ENCODE data around the gene ATAD2B.

Gene ATAD2B

GRCh38 chr2:23837871-23838270 is 89.1 kb downstream of the ATAD2B start:
- no peak for DNase-seq (ENCODE audit: low read depth)

DNA sequence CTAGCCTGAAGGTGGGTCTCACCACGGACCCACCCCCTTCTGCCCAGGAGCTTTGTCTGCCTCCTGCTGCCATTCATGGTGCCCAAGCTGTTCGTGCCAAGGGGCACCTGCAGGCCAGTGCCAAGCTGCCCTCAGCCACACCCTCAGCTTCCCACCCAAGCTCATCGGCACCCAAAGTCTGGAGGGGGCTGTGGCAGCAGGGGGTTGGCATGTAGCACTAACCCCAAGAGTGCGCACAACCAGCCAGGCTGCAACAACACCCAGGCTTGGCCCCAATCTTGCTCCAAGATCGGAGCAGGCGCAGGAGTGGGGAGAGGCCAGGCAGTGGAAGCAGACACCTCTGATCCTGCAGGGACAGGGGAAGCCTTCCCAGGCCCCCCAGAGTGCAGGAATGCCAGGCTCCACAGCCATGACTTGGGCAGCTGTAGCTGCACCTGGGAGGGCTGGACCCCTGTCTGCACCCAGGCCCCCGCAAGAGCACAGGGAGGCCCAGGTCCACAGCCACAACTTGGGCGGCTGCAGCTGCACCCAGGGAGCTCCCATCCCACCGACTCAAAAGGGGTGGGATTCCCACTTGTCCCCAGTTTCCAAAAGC is 89.9 kb downstream of the ATAD2B start:
- DNase-seq (ENCODE audit: low read depth) = no peak

DNA sequence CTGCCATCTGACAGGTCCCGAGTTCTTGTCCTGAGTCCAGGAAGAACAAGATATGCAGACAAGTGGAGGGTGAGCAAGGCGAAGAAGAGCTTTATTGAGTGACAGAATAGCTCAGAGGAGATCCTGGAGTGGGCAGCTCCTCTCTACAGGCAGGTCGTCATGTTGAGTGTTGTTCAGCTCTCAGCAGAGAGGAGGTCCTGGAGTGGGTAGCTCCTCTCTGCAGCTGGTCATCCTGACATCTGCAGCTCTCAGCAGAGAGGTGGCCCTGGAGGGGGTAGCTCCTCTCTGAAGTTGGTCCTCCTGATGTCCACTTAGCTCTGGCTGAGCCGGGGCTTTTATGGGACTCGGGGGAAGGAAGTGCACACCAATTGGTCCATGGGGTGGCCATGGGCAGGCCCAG is 90.4 kb downstream of the ATAD2B start:
- DNase-seq (ENCODE audit: low read depth) = no peak

DNA sequence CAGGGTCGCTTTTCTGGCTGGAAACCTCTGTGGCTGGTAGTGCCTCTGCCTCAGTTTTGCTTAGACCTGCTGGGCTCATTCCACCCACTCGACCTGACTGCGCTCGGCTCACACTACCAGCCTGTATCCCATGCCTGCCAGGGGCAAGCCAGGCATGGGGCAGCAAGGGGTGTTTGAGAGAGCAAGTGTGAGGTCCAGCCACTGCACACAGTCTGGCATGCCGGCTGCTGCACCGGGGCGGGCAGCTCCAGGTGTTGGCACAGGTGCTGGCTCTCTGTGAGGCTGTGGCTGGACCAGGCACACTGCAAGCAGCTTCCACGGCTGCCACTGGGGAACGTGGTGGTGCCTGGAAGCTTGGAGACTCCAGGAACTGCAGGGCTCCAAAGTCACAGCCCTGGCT is 90.9 kb downstream of the ATAD2B start:
- no peak for DNase-seq (ENCODE audit: low read depth)

GRCh38 chr2:23835423-23835822 is 91.5 kb downstream of the ATAD2B start:
- DNase-seq (ENCODE audit: low read depth) = no peak

DNA sequence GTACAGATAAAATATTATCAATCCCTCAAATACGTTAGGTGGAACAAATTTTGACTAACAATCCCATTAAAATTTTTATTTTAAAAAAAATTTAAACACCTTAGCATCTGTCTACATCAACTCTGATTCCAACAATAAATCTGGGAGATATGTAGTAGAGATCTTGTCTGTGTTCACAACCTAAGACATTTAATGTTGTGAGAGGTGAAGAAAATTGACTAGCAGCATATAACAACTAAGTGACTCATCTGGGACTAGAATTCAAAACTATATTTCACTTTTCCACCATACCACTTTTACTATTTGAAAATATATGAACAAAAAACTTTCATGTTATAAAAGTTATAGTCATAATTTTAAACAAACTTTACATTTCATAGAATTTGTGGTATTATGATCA is 97.9 kb downstream of the ATAD2B start:
- DNase-seq (ENCODE audit: low read depth) = peak; percentile 67

DNA sequence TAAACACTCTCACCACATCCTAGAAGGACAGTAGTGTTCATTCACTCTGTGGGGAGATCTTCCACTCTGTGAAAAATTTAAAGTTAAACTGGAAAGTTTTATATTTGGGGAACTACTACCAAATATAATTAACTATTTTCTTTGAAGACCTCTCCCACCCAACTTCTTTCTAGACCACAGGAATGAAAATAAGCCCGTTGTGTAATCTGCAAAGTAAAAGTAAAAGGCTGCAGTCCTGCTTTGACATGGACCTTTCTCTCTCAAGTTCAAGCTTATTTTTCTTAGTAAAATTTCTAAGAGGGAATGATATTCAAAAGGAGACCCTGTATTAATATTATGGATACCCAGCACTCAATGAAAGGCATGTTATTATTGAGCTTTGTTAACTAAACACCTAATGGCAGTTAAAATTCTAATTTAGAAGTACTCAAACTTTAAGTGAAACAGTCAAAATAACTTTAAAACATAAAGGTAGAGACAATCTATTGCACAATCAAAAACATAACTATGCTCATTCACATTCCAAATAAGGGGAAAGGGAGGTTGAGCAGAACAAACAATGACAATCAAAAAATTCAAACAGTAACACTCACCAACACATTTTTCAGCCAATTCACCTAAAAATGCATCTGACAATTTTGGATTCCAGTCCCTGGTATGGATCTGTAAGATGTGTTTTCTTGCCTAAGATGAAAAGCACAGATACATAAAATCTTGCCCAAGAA is 98.5 kb downstream of the ATAD2B start:
- peak; percentile 57 for DNase-seq (ENCODE audit: low read depth)

DNA sequence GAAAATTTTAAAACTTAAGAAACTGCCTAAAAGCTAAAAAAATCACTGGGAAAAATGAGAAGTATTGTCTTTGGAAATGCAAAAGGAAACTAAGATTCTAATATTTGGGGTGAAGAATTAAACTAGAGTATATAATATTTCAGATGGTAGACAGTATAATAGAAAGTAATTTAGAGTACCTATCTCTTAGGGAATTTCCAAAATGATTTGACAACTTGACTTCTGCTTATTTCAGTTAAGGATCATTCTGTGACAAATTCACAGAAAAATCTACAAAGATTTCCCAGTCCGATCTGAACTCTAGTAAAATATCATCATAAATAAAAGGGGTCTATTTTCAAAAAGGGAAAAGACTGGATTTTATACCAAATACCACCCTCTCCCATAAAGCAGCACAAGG is 99.6 kb downstream of the ATAD2B start:
- DNase-seq (ENCODE audit: low read depth) = no peak

GRCh38 chr2:23826771-23827170 is 100.2 kb downstream of the ATAD2B start:
- no peak for DNase-seq (ENCODE audit: low read depth)

GRCh38 chr2:23826040-23826439 is 100.9 kb downstream of the ATAD2B start:
- DNase-seq (ENCODE audit: low read depth) = no peak

GRCh38 chr2:23824777-23825212 is 102.1 kb downstream of the ATAD2B start:
- peak; percentile 53 for DNase-seq (ENCODE audit: low read depth)

DNA sequence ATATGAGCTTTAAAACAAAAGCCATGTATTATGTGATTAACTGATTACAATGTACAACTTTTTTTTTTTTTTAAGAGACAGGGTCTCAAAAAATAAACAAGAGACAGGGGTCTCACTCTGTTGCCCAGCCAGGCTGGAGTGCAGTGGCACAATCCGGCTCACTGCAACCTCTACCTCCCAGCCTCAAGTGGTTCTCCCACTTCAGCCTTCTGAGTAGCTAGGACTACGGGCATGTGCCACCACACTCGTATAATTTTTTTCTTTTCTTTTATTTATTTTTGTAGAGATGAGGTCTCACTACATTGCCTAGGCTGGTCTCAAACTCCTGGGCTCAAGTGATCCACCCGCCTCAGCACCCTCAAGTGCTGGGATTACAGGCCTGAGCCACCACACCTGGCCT is 103.1 kb downstream of the ATAD2B start:
- DNase-seq (ENCODE audit: low read depth) = no peak

- DNase-seq (ENCODE audit: low read depth) = no peak
Measured at GRCh38 chr2:23814963-23815362, 112.0 kb downstream of the ATAD2B start.

DNA sequence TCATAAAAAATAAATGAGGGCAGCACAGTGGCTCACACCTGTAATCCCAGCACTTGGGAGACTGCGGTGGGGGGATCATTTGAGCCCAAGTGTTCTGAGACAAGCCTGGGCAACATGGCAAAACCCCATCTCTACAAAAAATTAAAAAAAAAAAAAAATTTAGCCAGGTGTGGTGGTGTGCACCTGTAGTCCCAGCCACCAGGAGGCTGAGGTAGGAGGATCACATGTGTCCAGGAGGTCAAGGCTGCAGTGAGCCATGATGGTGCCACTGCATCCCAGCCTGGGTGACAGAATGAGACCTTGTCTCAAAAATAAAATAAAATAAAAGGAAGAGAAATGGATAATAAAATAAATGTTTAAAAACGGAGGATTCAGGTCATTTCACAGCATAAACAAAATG is 113.5 kb downstream of the ATAD2B start:
- DNase-seq (ENCODE audit: low read depth) = no peak

- DNase-seq (ENCODE audit: low read depth) = no peak
Measured at GRCh38 chr2:23809150-23809549, 117.8 kb downstream of the ATAD2B start.

DNA sequence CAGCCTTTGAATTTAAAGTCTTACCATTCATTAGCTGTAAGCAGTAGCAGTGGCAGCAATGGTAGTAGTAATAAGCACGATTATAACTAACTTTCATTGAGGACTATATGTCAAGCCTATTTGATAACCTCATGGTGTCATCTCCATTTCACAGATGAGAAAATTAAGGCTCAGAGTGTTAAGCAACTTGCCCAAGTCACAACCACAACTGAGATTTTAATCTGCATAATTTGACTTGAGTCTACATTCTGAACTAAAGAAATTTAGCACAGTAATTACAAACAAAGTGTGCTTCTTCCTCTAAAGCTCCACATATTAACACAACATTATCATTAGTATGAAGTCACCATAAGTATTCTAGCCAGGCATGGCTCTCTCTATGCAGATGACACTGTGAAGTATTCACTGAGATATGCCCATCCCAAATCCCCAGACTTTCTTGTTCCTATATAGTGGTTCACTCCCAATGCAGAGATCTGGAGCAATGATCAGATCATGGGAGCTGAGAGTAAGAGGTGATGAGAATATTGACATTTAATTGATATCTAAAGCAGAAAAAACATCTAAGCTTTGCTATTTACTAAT is 120.2 kb downstream of the ATAD2B start:
- DNase-seq (ENCODE audit: low read depth) = no peak

DNA sequence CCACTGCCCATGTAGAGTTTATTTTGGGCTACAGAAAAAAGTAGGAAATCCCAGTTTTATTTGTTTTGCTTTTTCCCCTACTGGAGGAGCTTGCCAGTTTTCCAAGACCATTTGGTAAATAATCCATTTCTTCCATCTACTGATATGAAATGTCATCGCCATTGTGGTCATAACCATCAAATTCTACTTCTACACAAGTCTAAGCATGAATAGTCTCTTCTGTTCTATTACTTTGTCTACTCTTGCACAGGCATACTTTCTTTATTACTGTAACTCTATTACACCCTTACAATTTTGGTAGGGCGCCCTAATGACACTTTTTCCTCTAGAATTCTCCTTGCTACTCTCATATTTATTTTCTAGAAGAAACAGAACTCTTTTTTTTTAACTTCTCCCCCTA is 120.7 kb downstream of the ATAD2B start:
- no peak for DNase-seq (ENCODE audit: low read depth)

GRCh38 chr2:23803965-23804542 is 122.9 kb downstream of the ATAD2B start:
- peak; percentile 72 for DNase-seq (ENCODE audit: low read depth)

GRCh38 chr2:23803264-23803964 is 123.5 kb downstream of the ATAD2B start:
- peak; percentile 78 for DNase-seq (ENCODE audit: low read depth)

GRCh38 chr2:23801396-23801795 is 125.5 kb downstream of the ATAD2B start:
- peak; percentile 83 for DNase-seq (ENCODE audit: low read depth)

DNA sequence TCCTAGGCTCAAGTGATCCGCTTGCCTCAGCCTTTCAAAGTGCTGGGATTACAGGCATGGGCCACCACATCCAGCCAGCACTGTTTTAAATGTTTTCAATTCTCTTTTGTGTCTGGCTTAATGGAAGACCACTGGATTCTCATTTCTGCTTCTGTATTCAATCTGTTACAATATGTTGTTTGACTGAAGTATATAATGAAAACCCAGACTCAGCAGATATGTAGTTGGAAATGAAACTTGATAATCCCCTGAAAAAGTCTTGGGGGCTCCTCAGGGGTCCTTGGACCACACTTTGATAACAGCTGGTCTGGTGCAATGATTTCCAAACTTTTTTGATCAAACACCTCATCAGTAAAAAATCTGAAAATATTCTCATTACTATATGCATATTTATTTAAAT is 132.7 kb downstream of the ATAD2B start:
- no peak for DNase-seq (ENCODE audit: low read depth)

DNA sequence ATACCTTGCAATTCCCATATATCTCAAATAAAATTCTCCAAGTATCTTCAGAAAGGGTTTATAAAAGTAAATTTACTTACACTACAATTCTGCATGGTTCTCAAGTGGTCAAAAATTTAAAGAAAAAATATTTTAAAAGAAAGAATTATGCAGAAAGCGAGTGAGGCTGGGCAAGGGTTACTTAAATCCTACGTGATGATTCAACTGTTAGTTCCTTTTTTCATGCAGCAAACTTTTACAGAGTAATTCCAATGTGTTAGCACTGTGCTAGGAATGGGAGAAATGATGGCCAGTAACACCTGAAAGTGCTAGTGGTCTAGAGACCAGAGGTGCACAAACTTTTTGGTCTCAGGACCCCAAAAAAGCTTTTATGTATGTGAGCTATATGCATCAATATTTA is 133.4 kb downstream of the ATAD2B start:
- no peak for DNase-seq (ENCODE audit: low read depth)

- peak; percentile 83 for DNase-seq (ENCODE audit: low read depth)
Measured at GRCh38 chr2:23791030-23791429, 135.9 kb downstream of the ATAD2B start.
